ENCODE data around the gene TMEM39A. TPM values are rescaled to one million over a fixed set of nuclear protein-coding genes. Genes with fewer than 3 reads are reported as not detected.

Gene TMEM39A
- total RNA-seq, 4 donors from 2014 or later = 21.0 to 29.8 (median 27.5) TPM

- WGBS = 94% methylated on average over 7 of the region's 7 CpGs
- no peak for TF ChIP-seq EP300 (IDR thresholded peaks at IDR 0.05)
- TF ChIP-seq POLR2AphosphoS5 (IDR thresholded peaks at IDR 0.05) = no peak
- no peak for TF ChIP-seq CTCF (IDR thresholded peaks at IDR 0.05)
- no peak for TF ChIP-seq POLR2A (IDR thresholded peaks at IDR 0.05)
Observed at GRCh38 chr3:119382134-119382533, 81.3 kb downstream of the TMEM39A start.

GRCh38 chr3:119380697-119381096 is 82.7 kb downstream of the TMEM39A start:
- TF ChIP-seq POLR2AphosphoS5 (IDR thresholded peaks at IDR 0.05) = no peak
- Histone ChIP-seq H3K4me3 (no peak overlapping the region), H3K36me3 (peaks cover 37% of the 10 kb centered on the region), H3K27me3 (no peaks in the 10 kb centered on the region), H3K9me3 (no peaks in the 10 kb centered on the region), H3K27ac (no peak overlapping the region), H3K4me1 (no peaks in the 10 kb centered on the region)
- WGBS = 80% methylated on average over 3 of the region's 3 CpGs
- no peak for DNase-seq (ENCODE audit: low spot score in 2 of 2)

More at GRCh38 chr3:119382134-119382533, 81.3 kb downstream of the TMEM39A start:
- no peaks in the 10 kb centered on the region for H3K27me3 ChIP-seq
- peaks cover 47% of the 10 kb centered on the region for H3K36me3 ChIP-seq
- H3K9me3 ChIP-seq = no peaks in the 10 kb centered on the region
- H3K4me1 ChIP-seq = no peaks in the 10 kb centered on the region
- no peak overlapping the region for H3K4me3 ChIP-seq
- DNase-seq (ENCODE audit: low spot score in 2 of 2) = no peak
- no peak overlapping the region for H3K27ac ChIP-seq

Other genes with a start within 250 kb of the TMEM39A start
- 10 to 100 TPM; 13.6 to 19.4 (median 16.1) TPM for gene B4GALT4, start 222.7 kb downstream of the TMEM39A start, total RNA-seq
- gene ARHGAP31, start 169.2 kb downstream of the TMEM39A start, total RNA-seq = 10 to 100 TPM; 15.8 to 26.6 (median 21.7) TPM
- gene POGLUT1, start 5.3 kb upstream of the TMEM39A start, total RNA-seq = 10 to 100 TPM; 17.7 to 25.6 (median 21.9) TPM
- gene TIMMDC1, start 34.9 kb upstream of the TMEM39A start, total RNA-seq = 10 to 100 TPM; 41.6 to 55.7 (median 46.2) TPM
- not detected for gene CD80, start 96.0 kb upstream of the TMEM39A start, total RNA-seq
- 1 to 10 TPM; 1.3 to 3.9 (median 2.3) TPM for gene ADPRH, start 115.9 kb upstream of the TMEM39A start, total RNA-seq
- 1 to 10 TPM in 2 of 4 donors, under 1 TPM in 1, not detected in 1; 0.39 to 1.8 (median 1.4) TPM for gene PLA1A, start 134.3 kb upstream of the TMEM39A start, total RNA-seq
- 1 to 10 TPM in 3 of 4 donors, under 1 TPM in 1; 0.68 to 4.5 (median 3.4) TPM for gene POPDC2, start 197.0 kb upstream of the TMEM39A start, total RNA-seq
- 10 to 100 TPM; 22.1 to 29.8 (median 26.0) TPM for gene COX17, start 213.8 kb upstream of the TMEM39A start, total RNA-seq
- gene CFAP91, start 239.4 kb upstream of the TMEM39A start, total RNA-seq = 1 to 10 TPM in 3 of 4 donors, under 1 TPM in 1; 0.34 to 9.5 (median 1.9) TPM